Esophagus squamous epithelium (tissue), 4 donors: ENCODE measurements around the gene PLEKHA3.

Experiments used
- POLR2A ChIP-seq, 4 donors: fragments of 450-650 bp; IDR thresholded peaks; one replicate each; pipeline ENCODE4 v1.6.1; 2017; ENCODE audit warnings: antibody characterized with exemption in 4 of 4, mild to moderate bottlenecking in 4 of 4, moderate library complexity in 3 of 4
- TF ChIP-seq, protein P1 (sequence below), 6 experiments: fragments of 450-650 bp in 4 of 6; fragments of 200-600 bp in 2 of 6; sonication (generic) in 2 of 6; IDR thresholded peaks; one replicate each; pipeline ENCODE4 v1.5.1; 2016 to 2019; ENCODE audit warnings: antibody characterized with exemption in 6 of 6, mild to moderate bottlenecking in 4 of 6, moderate library complexity in 4 of 6

DNA sequence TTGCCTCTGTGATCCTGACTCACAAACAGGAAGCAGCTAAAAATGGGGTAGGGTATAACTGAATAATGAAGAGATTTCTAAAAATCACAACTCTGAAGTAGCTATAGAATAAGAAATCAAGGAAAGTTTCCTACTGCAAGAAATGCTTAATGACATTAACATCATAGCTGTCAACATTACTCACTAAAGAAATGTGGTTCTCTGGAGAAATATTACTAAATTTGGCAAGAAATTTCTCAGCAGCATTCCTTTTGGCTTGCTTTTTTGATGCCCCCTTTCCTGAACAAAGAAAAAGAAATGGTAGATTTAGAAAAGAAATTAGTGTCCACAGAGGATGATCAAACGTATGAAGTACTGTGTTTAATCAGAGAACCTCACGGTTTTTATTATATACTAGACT lies 38.8 kb upstream of the PLEKHA3 start:
- no peak for TF ChIP-seq POLR2A (IDR thresholded peaks at IDR 0.05)
- TF ChIP-seq, protein P1, sequence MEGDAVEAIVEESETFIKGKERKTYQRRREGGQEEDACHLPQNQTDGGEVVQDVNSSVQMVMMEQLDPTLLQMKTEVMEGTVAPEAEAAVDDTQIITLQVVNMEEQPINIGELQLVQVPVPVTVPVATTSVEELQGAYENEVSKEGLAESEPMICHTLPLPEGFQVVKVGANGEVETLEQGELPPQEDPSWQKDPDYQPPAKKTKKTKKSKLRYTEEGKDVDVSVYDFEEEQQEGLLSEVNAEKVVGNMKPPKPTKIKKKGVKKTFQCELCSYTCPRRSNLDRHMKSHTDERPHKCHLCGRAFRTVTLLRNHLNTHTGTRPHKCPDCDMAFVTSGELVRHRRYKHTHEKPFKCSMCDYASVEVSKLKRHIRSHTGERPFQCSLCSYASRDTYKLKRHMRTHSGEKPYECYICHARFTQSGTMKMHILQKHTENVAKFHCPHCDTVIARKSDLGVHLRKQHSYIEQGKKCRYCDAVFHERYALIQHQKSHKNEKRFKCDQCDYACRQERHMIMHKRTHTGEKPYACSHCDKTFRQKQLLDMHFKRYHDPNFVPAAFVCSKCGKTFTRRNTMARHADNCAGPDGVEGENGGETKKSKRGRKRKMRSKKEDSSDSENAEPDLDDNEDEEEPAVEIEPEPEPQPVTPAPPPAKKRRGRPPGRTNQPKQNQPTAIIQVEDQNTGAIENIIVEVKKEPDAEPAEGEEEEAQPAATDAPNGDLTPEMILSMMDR (IDR thresholded peaks at IDR 0.05): no peak
